B cell (primary cell): Measurements from ENCODE around the gene TMEM53.

Source experiments
- CTCF ChIP-seq: fragments of 200-600 bp; IDR thresholded peaks from one replicate; pipeline ENCODE4 v1.8.0; 2022; ENCODE audit warnings: antibody characterized with exemption, mild to moderate bottlenecking
- EZH2 ChIP-seq: IDR thresholded peaks from 2 replicates; pipeline ENCODE4 v1.6.1; 2012; ENCODE audit warnings: borderline replicate concordance, low read depth, mild to moderate bottlenecking, moderate library complexity, low read length; ENCODE audit not compliant: insufficient read depth, poor library complexity, severe bottlenecking

GRCh38 chr1:44664730-44665370 lies 9.4 kb downstream of the TMEM53 start:
- no peak for TF ChIP-seq CTCF
- no peak for TF ChIP-seq EZH2
